Urinary bladder (tissue), 4 donors: ENCODE measurements around the gene BHLHE40. TPM values are rescaled to one million over a fixed set of nuclear protein-coding genes. Genes with fewer than 3 reads are reported as not detected.

ENCODE experiments used
- DNase-seq: peaks from one replicate; pipeline ENCODE4 v3.0.0-alpha.2; 2015; ENCODE audit errors: extremely low spot score
- H3K27ac ChIP-seq: one replicate; pipeline ENCODE4 v1.5.1; 2013; ENCODE audit warnings: low read depth, mild to moderate bottlenecking, moderate library complexity
- H3K36me3 ChIP-seq: one replicate; pipeline ENCODE4 v1.6.1; 2013; ENCODE audit warnings: mild to moderate bottlenecking, moderate library complexity; ENCODE audit not compliant: insufficient read depth
- H3K4me1 ChIP-seq: one replicate; pipeline ENCODE4 v1.6.1; 2013; ENCODE audit warnings: mild to moderate bottlenecking, moderate library complexity; ENCODE audit not compliant: insufficient read depth
- H3K4me3 ChIP-seq: one replicate; pipeline ENCODE4 v1.5.1; 2013; ENCODE audit warnings: low read depth, low read length
- WGBS: extraction: QIAGEN DNeasy Blood & Tissue Kit; methylation state at CpG from one replicate; pipeline ENCODE4 v1.1.7; 2013; 5-methylcytosine and 5-hydroxymethylcytosine counted together
- polyA plus RNA-seq: library from polyadenylated mRNA; stranded (reverse); fragments of 200-250 nt; gene quantifications from one replicate; pipeline ENCODE4 v1.2.3, GENCODE V29; 2013
- total RNA-seq: library from RNA; depleted of rRNA; stranded (reverse); fragments of >200 nt; gene quantifications from one replicate; pipeline ENCODE4 v1.2.3, GENCODE V29; 2014
- donor health status: healthy with polysubstance abuse.
- donor health status: healthy.

BHLHE40 gene
- total and polyA plus RNA-seq, 2 donors: 35.7 to 57.4 TPM

DNA sequence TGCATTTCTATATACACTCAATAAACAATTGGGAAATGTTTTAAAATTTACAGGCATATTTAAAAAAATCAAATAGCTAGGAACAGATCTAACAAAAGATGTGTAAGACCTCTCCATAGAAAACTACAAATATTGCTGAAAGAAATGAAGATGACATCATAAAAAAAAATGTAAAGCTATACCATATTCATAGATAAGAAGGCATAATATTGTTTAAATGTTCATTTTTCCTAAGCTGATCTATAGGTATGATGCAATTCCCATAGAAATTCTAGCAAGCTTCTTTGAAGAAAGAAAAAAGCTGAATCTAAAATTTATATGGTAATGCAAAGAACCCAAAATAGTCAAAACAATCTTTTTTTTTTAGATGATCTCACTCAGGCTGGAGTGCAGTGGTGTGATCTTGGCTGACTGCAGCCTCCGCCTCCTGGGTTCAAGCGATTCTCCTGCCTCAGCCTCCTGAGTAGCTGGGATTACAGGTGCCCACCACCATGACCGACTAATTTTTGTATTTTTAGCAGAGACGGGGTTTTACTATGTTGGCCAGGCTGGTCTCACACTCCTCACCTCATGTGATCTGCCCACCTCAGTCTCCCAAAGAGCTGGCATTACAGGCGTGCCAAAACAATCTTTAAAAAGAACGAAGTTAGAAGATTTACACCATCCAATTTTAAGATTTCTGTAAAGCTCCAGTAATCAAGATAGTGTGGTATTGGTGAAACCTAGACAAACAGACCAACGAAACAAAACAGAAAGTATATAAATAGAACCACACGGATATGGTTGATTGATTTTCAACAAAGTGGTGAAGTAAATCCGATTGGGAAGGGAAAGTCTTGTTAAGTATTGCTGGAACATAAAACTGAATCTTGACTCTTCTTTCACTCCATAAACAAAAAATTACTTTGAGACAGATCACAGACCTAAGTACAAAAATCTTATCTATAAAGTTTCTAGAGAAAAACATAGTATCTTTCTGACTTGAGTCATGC lies 6.3 kb upstream of the BHLHE40 start:
- Histone ChIP-seq H3K27ac (no peak overlapping the region), H3K36me3 (no peaks in the 10 kb centered on the region), H3K4me1 (no peaks in the 10 kb centered on the region), H3K4me3 (no peak overlapping the region)
- no peak for DNase-seq
- WGBS: 81% methylated on average over 9 of the region's 9 CpGs

GRCh38 chr3:4974154-4974553 lies 5.1 kb upstream of the BHLHE40 start:
- DNase-seq: no peak
- WGBS: 76% methylated on average over 2 of the region's 2 CpGs
- H3K4me1 ChIP-seq: no peaks in the 10 kb centered on the region
- no peak overlapping the region for H3K27ac ChIP-seq
- H3K36me3 ChIP-seq: no peaks in the 10 kb centered on the region
- H3K4me3 ChIP-seq: no peak overlapping the region

- Histone ChIP-seq H3K4me3 (no peak overlapping the region), H3K36me3 (no peaks in the 10 kb centered on the region), H3K27ac (no peak overlapping the region), H3K4me1 (no peaks in the 10 kb centered on the region)
- DNase-seq: no peak
- 74% methylated on average over 4 of the region's 4 CpGs for WGBS
Measured at GRCh38 chr3:4976109-4976508, 3.1 kb upstream of the BHLHE40 start.

DNA sequence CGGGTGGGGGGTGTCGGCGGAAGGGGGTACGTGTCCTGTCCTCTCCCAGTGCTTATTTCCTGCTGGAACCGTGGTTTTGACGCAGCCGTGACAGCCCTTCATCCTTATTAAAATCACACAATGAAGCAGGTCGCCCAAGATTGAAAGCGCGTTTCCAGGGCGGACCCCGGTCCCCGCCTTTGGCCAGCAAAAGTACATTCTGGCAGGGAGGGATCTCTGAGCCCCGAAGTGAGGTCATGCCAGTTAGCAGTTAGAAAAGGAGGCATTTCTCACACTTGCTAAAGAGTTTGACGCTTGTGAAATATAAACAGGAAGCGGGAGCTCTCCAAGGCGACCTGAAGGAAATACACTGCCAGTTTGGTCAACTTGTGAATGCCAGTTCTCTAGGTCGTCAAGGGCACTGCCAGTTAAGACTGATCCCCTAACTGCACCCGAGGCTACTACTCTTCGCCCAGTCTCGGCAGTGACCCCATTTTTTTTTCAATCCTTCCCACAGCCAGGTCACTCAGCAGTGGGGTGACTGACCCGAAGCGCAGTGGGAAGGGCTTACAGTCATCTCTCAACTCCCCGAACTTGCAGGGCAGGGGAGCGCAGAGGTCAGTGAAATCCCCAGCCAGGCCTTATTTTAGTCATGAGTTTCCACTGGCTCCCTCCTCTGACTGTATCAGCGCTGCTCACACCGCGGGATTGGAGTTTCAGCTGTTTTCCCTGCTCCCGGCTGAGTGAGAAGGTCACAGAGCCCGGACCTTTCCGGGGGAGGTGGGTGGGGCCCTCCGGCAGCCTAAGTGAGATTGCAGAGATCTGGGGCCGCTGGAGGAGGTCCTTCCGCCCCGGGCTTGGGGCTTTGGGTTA lies 2.0 kb upstream of the BHLHE40 start:
- 27% methylated on average over 35 of the region's 35 CpGs for WGBS
- H3K36me3 ChIP-seq: no peaks in the 10 kb centered on the region
- H3K4me3 ChIP-seq: peak overlapping the region; percentile 65
- DNase-seq: no peak
- no peaks in the 10 kb centered on the region for H3K4me1 ChIP-seq
- peak overlapping the region; percentile 94 for H3K27ac ChIP-seq

- Histone ChIP-seq H3K4me1 (no peaks in the 10 kb centered on the region), H3K27ac (peak overlapping the region; percentile 94), H3K36me3 (no peaks in the 10 kb centered on the region), H3K4me3 (peak overlapping the region; percentile 65)
- WGBS: 1% methylated on average over 13 of the region's 13 CpGs
- DNase-seq: no peak
Measured at GRCh38 chr3:4977853-4978203, 1.4 kb upstream of the BHLHE40 start.

DNA sequence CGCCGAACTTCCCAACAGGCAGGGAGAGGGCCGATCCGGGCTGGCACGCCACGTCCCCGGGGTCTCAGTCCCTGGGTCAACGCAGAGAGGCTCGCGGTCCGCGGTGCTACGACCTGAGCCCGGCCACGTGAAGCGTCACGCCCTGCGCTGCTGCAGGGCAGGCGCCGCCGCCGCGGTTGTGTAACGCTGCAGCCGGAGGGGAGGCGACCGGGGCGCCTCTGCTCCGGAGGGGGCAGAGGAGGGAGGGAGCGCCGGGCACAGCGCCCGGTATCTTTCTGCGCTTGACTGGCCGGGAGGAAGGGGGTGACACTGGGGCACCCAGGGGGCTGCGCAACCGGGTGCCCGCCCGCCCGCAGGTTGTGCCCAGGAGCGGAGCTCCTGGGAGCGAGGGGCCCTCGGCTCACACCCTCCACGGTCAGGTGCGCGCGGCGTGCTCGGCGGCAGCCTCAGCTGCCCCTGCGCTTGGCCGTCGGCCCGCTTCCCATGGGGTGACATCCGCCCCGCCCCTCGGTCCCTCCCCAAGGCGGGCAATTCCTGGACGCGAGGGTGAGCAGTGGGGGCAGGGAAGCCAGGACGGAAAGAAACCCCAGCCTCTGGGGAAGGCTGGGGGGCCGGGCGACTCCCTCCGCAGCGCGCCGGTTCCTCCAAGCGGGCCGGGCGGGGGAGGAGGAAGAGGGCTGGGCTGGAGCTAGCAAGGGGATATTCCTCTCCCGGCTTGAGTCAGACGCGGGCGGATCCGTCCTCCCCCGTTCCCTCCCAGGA lies 852 bp upstream of the BHLHE40 start:
- Histone ChIP-seq H3K4me1 (no peaks in the 10 kb centered on the region), H3K36me3 (no peaks in the 10 kb centered on the region)

GRCh38 chr3:4978966-4979427 lies 240 bp upstream of the BHLHE40 start:
- H3K4me3 ChIP-seq: peak overlapping the region; percentile 65
- no peak for DNase-seq
- H3K4me1 ChIP-seq: no peaks in the 10 kb centered on the region
- H3K27ac ChIP-seq: peak overlapping the region; percentile 94
- 1% methylated on average over 31 of the region's 31 CpGs for WGBS
- no peaks in the 10 kb centered on the region for H3K36me3 ChIP-seq

More for the DNA sequence above, 852 bp upstream of the BHLHE40 start:
- DNase-seq: no peak
- Histone ChIP-seq H3K27ac (peak overlapping the region; percentile 94), H3K4me3 (peak overlapping the region; percentile 65)
- under 1% methylated on average over 76 of the region's 76 CpGs for WGBS

DNA sequence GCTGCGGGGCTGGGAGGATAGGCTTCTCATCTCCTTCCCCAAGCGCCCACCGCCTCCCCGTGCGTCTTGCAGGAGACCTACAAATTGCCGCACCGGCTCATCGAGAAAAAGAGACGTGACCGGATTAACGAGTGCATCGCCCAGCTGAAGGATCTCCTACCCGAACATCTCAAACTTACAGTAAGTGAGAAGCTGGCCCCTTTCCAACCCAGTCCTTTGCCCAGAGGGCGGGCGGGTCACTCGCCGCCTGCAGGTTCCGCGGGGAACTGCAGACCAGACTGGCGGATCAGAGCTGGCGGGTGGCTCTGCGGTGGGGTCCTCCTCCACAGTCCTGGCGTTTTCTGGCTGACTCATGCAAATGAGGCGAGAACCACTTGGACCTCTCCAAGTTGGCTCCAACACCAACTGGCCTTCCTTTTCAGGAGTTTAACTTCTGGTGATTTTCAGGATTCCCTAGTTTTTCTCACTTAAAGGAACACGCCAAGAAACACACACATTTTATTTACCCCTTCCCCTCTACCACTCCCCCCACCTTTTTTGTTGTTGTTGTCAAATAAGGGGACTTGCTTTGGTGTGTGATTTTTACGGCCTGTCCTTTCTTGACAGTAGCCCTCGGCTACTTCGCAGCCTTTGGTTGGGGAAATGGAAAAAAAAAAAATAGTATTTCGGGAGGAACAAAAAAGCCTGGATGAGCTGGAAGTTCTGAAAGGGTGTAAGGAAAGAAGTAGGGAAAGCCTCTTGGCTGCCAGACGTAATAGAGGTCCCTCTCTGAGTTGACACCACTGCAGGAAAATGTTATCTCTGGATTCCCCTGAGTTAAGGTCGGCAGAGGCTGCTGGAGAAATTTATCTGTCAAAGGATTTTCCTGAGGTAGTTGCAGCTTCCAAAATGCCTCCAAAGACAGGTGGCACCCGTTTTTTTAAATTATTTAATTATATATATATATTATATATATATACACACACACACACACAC lies 1.3 kb downstream of the BHLHE40 start:
- no peaks in the 10 kb centered on the region for H3K36me3 ChIP-seq
- no peaks in the 10 kb centered on the region for H3K4me1 ChIP-seq
- peak overlapping the region; percentile 65 for H3K4me3 ChIP-seq
- WGBS: 7% methylated on average over 32 of the region's 32 CpGs
- peak overlapping the region; percentile 95 for H3K27ac ChIP-seq
- DNase-seq: no peak

- Histone ChIP-seq H3K4me1 (no peaks in the 10 kb centered on the region), H3K4me3 (peak overlapping the region; percentile 28), H3K36me3 (no peaks in the 10 kb centered on the region), H3K27ac (peak overlapping the region; percentile 62)
- no peak for DNase-seq
- 27% methylated on average over 3 of the region's 3 CpGs for WGBS
Measured at GRCh38 chr3:4981294-4981664, 2.0 kb downstream of the BHLHE40 start.

DNA sequence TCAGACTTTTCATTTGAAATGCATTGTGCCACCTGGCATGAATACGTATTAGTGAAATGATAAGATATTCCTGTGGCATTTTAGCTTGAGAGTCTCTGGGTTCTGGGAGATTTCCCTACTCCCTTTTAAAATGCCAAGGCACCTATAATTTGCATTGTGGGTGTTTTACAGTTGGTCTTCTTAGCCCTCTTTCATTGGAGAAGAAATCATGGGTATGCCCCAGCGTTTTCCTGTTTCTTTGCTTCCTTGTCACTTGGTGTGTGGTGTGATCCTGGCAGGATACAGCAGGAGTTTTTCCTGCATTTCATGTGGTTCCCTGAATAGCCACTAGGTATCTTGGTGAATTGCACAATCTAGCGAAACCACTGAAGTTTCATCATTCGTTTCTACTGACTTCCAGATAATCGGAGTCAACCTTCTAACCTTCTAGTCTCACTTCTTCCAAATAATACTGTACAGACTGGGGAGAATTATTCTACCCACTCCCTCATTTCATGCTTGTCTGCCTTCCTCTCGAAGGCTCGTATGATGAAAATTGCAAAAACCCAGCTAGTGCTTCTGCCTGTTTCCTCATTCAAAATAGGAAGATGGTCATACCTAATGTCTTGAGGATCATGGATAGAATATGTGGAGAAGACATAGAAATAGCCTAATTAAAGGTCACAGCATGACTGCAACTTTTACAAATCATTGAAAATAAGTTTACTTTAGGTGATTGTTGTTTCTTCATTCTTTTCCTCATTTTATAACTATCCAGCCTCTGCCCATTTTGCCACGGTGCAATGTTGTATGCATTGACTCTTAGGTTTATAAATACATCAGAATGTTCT lies 2.6 kb downstream of the BHLHE40 start:
- no peak for DNase-seq
- 51% methylated on average over 8 of the region's 8 CpGs for WGBS
- Histone ChIP-seq H3K4me1 (no peaks in the 10 kb centered on the region), H3K27ac (peak overlapping the region; percentile 39), H3K36me3 (no peaks in the 10 kb centered on the region), H3K4me3 (peak overlapping the region; percentile 28)

- H3K36me3 ChIP-seq: no peaks in the 10 kb centered on the region
- no peak for DNase-seq
- 87% methylated on average over 40 of the region's 40 CpGs for WGBS
- H3K27ac ChIP-seq: peak overlapping the region; percentile 76
- peak overlapping the region; percentile 10 for H3K4me3 ChIP-seq
- no peaks in the 10 kb centered on the region for H3K4me1 ChIP-seq
Measured at GRCh38 chr3:4982773-4983738, 3.8 kb downstream of the BHLHE40 start.
